GM21423 (cell line): ENCODE measurements around the gene AOPEP.

ENCODE experiments used
- ATAC-seq: cut with Tn5 transposase; IDR thresholded peaks from one replicate; pipeline ENCODE4 v1.9.1; 2021; ENCODE audit warnings: mild to moderate bottlenecking, moderate library complexity; ENCODE audit not compliant: unreplicated experiment

The AOPEP gene

GRCh38 chr9:95104581-95104960, 378.1 kb downstream of the AOPEP start:
- ATAC-seq, result no peak

GRCh38 chr9:95104980-95105379, 378.5 kb downstream of the AOPEP start:
- ATAC-seq, result no peak

GRCh38 chr9:95105519-95106287, 379.2 kb downstream of the AOPEP start:
- no peak for ATAC-seq

GRCh38 chr9:95107001-95107749, 380.7 kb downstream of the AOPEP start:
- ATAC-seq, result no peak

- ATAC-seq, result no peak
These were observed 381.5 kb downstream of the AOPEP start for GRCh38 chr9:95107976-95108375.

GRCh38 chr9:95108777-95109176, 382.3 kb downstream of the AOPEP start:
- no peak for ATAC-seq

- no peak for ATAC-seq
These were observed 383.0 kb downstream of the AOPEP start for GRCh38 chr9:95109456-95109855.

- ATAC-seq, result no peak
These were observed 384.5 kb downstream of the AOPEP start for GRCh38 chr9:95110921-95111525.

- ATAC-seq, result no peak
These were observed 385.2 kb downstream of the AOPEP start for GRCh38 chr9:95111716-95112115.

GRCh38 chr9:95112436-95113280, 386.2 kb downstream of the AOPEP start:
- ATAC-seq, result no peak

GRCh38 chr9:95115104-95115503, 388.6 kb downstream of the AOPEP start:
- ATAC-seq, result no peak

- ATAC-seq, result no peak
These were observed 389.7 kb downstream of the AOPEP start for GRCh38 chr9:95116002-95116807.

- no peak for ATAC-seq
These were observed 390.3 kb downstream of the AOPEP start for GRCh38 chr9:95116808-95117204.

- ATAC-seq, result no peak
These were observed 392.1 kb downstream of the AOPEP start for GRCh38 chr9:95118596-95118995.

GRCh38 chr9:95120781-95121370, 394.4 kb downstream of the AOPEP start:
- no peak for ATAC-seq

- no peak for ATAC-seq
These were observed 398.3 kb downstream of the AOPEP start for GRCh38 chr9:95124582-95125367.

- ATAC-seq, result no peak
These were observed 399.2 kb downstream of the AOPEP start for GRCh38 chr9:95125652-95126051.

GRCh38 chr9:95126739-95127138, 400.2 kb downstream of the AOPEP start:
- ATAC-seq, result no peak
